SW480 (cell line): ENCODE data around the gene EXO1.
"Not testable (repeated sequence)": the region's sequence is repeated elsewhere in the genome, so short reads cannot be mapped to it uniquely, and the experiment has no call there.

Source experiments
- DNase-seq: peaks from one replicate; pipeline ENCODE4 v3.0.0-alpha.2; 2016; ENCODE audit warnings: low spot score

The EXO1 gene

DNA sequence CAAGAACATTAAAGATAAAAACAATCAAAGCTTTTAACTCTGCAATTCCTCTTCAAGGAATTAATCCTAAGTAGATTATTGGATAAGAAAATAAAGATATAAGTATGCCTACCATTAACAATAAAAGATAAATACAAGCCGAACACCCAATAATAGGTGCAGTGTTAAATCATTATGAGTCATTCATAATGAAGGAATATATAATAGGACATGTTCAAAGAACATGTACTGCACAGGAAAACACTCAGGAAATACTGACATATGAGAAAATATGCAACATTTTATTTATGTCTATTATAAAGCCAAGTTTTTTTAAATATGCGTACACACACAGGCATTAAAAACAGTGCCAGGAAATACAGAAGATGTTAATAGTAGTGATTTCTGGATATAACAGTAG is 11.1 kb upstream of the EXO1 start:
- no peak for DNase-seq

DNA sequence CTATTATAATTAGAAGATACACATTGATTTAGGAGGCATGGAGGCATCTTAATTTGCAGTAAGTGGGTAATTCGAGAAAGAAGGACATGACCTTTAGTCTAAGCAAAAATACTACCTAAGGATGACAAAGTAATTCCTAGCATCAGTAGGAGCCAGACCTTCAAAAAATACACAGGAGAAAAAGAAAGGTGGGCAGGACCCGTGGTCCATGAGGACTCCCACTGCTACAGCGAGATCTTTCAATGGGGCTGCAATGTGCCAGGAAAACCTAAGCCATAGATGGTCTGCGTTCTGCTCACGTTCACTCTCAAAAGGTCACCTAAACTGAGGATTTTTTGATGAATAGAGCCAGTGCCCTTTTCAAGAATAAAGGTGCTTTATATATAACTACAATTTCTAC is 10.6 kb upstream of the EXO1 start:
- DNase-seq = no peak

DNA sequence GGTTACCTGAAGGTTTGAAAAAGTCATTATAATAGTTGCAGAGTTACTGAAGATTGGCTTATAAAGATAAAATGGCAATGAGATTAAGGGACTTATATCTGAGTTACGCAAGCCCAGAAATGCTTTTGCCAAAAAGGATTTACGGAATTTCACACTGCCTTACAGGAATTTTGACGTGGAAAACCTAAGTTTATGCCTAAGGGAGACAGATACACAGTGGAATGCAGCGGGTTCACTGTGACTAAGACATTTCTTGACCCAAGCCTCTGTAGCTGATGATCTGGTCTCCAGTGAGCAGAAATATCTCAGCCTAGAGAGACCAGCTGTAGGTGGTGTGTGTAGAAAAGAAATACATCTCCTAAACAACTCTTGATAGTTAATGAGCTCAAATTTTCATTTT is 10.1 kb upstream of the EXO1 start:
- DNase-seq = no peak

DNA sequence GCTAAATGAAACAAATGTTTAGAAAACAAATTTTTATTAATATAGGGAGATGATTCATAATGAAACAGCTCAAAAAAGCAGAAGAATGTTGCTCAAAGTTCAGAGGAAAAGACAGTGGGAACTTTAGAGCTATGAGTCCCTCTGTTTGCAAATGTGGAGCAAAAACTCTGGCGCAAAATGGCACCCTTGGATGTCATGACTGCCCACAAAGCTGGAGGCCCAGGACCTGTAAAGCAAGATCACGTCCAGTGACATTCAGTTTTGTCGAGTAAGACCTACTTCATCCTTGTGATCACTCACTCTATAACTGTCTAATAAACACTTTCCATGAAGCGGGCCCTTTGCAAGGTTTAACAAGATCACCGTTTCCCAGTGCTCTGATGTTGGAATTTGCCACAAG is 9.1 kb upstream of the EXO1 start:
- DNase-seq = no peak

DNA sequence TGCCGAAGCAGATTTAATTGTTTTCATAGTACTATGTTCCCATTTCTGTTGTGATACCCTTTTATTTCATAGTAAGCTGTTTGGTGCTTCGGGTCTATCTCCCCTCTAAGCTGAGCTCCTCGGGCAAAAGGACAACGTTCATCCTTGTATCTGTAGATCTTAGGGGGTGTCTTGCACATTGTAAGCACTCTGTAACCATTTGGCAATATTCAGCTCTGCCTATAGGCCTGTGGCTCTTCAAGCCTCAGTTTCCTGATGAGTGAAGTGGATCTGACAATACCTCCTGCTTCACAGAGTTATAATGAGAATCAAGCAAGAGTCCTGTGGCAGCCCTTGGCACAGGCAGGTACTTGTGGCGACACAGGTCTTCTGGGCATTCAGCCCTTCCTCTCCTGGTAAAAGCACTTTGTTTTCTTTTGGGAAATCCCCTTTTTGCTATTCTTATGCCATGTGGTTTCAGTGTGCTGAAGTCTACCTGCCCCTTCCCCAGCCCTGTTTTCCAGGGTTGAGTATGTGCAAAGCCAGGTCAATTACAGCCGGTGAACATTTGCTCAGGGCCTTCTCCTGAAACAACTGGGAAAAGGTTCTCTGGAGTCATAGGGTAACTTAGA is 8.5 kb upstream of the EXO1 start:
- no peak for DNase-seq

DNA sequence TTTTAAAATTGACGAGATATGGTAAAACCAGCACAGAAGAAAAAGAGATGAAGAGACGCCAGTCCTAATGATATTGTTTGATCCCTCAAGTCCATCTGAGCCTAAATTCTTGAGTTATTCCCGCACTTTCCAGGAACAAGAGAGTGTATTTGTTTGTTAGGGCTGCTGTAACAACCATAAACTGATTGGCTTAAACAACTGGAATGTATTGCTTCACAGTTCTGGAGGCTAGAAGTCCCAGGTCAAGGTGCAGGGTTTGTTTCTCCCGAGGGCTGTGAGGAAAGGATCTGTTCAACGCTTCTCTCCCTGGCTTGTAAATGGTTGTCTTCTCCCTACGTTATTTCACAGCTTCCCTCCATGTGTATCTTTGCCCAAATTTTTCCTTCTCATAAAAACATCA is 7.8 kb upstream of the EXO1 start:
- DNase-seq = no peak

DNA sequence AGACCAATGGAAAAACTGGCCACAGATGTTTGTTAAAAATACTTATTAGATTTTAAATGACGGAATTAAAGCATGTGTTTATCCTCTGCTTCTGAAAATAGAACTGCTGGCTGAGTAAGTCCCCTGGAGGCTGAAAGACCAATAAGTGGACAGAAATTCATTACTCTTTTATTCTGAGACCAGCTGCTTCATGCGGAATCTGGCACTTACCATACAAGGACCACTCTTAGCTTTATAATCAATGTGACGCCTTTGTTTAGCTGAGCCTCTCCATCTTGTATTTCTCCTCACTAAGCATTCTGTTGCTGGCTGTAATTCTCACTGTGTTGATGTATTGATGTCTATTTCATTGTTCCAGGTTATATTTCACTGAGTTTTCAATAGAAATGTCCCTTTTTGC is 6.3 kb upstream of the EXO1 start:
- no peak for DNase-seq

DNA sequence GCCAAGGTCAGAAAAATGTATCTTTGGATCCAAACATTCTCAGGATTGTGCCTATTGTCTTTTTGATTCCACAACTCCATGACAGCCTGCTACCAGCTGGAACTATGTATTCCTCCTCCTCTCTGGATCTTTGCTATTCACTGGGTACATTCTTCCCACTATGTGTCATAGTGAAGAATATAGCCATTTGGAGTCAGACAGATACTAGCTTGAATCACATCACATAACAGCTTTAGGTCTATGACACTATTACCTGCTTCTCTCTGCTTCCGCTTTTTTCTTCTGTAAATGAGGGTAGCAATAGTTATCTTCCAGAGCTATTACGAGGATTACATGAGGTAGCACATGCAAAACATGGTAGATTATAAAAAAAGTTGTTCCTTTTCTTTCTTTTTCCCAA is 5.4 kb upstream of the EXO1 start:
- DNase-seq = no peak

DNA sequence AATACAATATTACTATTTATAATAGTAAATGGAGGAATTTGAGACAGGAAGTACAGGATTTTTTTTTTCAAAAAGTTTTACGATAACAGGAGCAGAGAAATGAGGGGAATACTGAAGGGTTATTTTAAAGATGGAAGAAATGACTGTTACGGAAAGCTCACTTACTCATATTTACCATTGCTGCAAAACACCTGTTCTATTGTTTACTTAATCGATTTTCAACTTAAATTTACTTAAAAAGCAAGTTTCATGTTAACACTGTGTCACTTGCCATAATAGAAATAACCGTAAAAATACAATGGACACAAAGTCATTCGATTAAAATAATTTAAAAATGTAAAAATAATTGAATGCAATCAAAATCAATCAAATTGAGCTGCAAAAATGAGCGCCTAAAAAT is 3.4 kb upstream of the EXO1 start:
- DNase-seq = no peak

DNA sequence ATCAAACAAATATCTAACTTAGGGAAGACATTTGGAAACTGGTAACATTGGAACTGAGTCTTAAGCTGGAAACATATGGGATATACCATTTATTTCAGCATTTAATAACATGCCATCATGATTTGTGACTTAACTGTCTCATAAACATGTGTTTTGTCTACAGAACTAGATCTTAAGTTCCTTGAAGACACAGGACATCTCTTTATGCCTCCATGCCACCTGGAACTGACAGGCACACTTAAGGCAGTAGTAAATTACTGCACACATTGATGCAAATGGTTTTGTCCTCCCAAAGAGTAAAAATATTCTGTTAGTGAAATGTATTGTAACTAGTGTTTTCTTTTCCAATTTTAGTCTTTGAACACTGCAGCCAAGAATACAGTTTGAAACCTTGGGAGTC is 1.6 kb upstream of the EXO1 start:
- no peak for DNase-seq

DNA sequence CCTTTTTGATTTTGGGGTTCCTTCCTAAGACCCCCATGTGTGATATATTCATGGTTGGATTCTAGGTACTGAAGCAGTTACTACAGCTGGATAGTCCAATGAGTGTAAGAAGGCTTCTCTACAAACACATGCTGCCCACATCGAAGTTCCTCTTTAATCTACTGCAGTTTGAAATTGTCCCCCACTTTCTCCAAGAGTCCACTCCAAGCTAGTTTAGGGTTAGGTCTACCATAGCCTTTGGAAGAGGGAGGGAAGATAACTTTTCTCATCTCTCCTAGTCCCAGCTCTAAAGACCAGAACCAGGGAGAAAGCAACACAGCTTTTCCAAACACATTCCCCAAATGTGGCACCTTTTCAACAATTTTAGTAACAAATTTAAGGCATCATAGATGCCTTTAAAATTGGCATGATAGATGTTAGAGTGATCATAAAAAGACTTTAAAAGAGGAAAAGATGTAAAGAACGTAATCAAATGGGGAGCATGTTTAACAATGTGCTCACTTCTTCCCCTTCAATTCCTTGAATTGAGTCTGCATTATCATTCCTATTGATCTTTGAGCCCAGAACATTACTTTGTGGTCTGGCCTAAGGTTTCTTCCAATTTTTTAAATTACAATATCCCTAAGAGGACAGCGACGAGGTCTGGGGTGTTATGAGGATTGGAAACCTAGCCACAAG is 1.0 kb upstream of the EXO1 start:
- no peak for DNase-seq

DNA sequence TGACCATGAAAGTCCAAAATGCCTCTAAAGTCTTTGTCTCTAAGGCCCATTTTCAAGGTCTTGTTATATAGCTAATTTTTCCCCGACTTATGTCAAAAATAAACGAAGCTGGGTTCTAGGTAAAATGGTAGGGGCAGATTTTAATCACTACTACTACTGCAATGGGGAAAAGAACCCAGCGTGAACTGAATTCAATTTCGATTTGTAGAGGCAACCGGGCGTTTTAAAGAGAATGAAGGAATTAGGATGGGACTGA is 536 bp upstream of the EXO1 start:
- DNase-seq = no peak

DNA sequence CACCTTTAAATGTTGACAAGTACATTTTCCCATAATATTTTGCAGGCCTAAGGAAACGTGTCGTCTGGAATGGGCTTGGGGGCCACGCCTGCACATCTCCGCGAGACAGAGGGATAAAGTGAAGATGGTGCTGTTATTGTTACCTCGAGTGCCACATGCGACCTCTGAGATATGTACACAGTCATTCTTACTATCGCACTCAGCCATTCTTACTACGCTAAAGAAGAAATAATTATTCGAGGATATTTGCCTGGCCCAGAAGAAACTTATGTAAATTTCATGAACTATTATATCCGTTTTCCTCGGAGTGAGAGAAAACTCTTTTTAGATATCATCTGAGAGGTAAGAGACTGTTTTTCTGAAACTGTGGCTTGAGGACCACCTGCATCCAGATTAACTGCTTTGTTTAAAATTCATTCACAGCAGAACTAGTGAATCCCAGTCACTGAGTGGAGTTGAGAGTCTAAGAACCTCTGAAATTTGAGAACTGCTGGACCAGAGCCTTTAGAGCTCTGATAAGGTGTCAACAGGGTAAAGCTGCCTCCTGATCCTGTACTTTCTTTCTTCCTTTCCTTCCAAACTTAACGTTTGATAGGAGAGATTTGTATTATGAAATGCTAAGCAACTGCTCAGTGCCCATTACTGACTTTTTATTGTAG is 811 bp downstream of the EXO1 start:
- DNase-seq = peak; percentile 4

DNA sequence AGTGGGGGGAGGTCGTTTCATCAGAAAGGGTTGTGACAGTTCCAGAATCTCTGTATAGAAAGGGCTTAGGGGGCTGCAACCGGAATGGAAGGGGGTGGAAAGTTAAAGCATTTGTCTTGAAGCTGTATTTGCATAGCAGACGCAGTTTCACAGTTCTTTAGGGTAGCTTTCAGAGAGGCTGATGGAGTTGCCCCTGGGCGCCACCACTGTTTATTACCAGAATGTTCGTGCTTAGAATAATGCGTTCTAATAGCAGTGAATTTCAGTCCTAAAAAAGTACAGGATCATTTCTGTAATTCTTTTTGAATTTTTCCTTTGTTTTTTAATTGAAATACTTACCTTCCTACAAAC is 1.3 kb downstream of the EXO1 start:
- DNase-seq = no peak

DNA sequence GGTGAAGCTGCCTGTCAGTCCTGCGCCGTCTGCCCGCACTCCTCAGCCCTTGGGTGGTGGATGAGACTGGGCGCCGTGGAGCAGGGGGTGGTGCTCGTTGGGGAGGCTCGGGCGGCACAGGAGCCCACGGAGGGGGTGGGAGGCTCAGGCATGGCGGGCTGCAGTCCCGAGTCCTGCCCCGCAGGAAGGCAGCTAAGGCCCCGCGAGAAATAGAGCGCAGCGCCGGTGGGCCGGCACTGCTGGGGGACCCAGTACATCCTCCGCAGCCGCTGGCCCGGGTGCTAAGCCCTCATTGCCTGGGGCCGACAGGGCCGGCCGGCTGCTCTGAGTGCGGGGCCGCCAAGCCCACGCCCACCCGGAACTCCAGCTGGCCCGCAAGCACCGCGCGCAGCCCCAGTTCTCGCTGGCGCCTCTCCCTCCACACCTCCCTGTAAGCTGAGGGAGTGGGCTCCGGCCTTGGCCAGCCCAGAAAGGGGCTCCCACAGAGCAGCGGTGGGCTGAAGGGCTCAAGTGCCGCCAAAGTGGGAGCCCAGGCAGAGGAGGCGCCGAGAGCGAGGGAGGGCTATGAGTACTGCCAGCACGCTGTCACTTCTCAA is 7.6 kb downstream of the EXO1 start:
- not testable (repeated sequence) for DNase-seq

DNA sequence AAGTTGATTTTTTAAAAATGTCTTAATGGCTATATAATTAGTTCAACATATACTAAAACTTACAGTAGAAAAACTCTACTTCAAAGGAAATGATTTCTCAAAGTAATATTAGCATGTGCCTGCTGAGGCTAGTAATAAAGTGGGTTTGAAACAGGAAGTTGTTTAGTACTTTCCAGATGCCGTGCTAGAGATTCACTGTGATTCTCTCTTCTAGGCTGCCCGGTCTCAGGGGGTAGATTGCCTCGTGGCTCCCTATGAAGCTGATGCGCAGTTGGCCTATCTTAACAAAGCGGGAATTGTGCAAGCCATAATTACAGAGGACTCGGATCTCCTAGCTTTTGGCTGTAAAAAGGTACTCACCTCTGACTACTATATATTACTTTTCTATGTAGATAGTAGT is 9.1 kb downstream of the EXO1 start:
- no peak for DNase-seq

DNA sequence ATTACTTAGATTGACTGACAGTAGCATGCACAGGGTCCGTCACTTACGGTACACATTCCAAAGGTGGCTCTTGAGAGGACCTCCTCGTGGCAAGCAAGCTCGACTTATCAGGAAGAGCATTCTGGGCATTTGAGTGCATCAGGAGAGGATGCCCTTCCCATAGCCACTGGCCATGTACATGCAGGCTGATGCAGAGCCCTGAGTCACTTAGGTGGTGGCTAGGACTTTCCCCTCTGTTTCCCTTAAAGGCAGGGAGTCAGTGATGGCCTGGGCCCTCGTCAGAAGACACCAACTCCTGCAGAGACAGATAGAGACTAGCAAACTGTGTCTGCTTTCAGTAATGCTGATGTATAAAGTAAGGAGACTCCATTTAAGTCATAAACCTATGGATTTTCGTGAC is 12.9 kb downstream of the EXO1 start:
- DNase-seq = no peak

DNA sequence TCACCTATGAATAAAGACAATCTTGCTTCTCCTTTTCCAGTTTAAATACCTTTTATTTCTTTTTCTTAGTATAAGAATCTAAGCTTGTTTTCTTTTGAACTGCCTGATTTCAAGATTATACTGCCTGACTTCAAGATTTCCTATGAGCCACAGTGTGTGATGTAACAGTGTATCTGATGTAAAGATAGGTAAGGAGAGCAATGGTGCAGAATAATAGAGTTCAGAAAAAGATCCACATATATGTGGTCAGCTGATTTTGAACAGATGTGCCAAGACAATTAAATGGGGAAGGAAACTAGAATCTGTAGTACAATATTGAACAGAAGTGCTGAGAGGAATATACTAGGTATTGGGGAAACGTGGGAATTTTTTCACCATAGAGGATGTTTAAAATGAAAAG is 21.0 kb downstream of the EXO1 start:
- DNase-seq = no peak

DNA sequence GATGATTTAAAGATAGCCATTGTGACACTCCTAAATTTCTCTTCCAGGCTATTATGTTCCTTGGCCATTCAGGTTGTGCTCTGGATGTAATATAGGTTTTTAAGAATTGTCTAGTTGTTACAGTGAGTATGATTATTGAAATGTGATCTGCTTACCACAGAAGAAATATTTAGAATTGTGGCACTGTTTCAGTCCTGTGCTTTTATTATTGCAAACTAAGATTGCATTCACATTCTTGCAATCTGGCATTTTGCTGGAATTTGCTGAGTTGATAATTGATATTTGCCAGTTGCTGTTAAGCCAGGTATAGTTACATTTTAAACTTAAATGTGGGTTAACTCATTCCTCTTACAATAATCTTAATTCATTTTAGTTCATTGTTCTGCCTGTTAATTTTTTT is 22.3 kb downstream of the EXO1 start:
- DNase-seq = no peak

DNA sequence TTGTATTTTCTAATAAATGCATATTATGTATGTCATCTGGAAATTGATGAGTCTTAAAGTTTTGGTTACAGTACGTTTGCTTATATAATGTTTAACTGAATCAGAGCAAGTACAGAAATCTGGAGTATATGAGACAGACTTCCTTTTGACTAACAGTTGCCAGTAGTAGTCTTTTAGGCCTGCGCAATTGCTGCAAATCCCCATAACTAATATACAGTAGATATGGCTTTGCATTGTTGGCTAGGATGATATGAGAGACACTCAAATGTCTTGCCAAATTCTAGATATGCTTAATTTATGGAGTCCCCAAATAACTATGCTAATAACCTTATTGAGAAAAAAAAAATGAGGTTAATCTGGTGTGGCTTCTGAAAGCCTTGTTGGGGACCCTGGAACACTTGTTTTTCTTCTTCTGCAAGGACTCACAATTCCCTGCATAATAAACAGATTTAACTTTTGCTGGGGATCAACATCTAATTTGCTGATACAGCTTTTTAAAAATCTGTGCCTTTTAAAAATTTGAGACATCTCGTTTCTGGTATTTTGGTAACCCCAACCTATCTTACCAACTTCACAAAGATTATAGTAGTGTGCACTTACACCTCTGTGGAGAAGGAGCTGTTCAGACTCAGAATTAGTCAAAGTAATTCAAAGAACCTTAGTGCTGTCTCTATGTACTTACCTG is 22.9 kb downstream of the EXO1 start:
- no peak for DNase-seq

DNA sequence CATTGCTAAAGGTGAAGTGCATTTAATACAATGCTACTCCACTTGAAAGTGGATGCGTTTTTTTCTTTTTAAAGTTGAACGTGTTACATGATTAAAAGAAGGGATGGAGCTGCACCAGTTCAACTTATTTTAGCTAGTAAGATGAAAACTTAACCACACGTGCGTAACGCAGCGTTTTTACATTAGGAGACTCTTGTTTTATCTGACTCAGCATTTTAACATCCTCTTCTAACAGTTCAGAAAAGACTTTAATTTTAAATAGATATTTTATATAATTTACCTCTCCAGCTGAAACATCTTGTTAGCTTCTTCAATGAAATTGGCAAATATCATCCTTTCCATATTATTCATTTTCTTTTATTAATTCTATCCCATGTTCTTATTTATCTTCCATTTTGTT is 33.4 kb downstream of the EXO1 start:
- no peak for DNase-seq

DNA sequence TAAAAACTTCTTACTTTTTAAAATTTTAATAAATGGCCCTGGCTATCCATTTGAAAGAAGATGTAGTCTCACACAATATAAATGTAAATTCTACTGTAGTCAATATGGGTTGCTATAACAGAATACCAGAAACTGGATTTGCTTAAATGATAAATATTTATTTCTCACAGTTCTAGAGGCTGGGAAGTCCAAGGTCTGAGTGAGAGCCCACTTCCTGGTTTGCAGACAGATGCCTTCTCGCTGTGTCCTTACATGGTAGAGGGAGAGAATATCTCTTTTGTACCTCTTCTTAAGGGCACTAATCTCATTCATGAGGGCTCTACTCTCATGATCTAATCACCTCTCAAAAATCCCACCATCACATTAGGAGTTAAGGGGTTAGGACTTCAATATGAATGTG is 35.2 kb downstream of the EXO1 start:
- DNase-seq = no peak

DNA sequence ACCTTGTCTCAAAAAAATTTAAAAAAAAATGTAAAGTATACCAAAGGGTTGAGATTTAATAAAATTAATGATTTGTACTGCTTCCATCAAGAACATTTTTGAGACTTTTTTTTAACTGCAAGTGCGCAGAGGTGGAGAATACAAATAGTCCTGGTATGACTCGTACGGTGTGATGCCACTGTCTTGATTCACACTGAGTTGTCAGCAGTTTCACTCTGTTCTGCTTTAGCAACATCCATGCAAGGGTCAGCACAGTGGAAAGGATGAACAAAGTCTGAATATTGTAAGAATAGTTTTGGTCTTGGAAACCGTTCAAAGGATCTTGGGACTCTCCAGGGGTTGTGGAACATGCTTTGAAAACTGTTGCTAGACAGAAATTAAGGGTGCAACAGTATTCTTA is 40.2 kb downstream of the EXO1 start:
- DNase-seq = no peak
